Measurements from ENCODE around the gene ABL2. TPM values are rescaled to one million over a fixed set of nuclear protein-coding genes. Genes with fewer than 3 reads are reported as not detected.

The ABL2 gene
- total RNA-seq, 1 experiment from 2014 or later, result 38.3 TPM

- intact Hi-C loops (cut with micrococcal nuclease; ENCODE audit: unreplicated experiment) (no loop called here), in situ Hi-C loops (cut with HindIII; ENCODE audit: low pct_unique_long_range_greater_than_20kb, low sequenced_read_pairs) (no loop called here)
- Histone ChIP-seq H3K4me1 (ENCODE audit: control insufficient read depth, insufficient read depth, low read length) (no peaks in the 10 kb centered on the region), H3K36me3 (ENCODE audit: control insufficient read depth, insufficient read depth, low read length) (no peaks in the 10 kb centered on the region), H3K27me3 (ENCODE audit: control insufficient read depth, insufficient read depth, low read length) (no peaks in the 10 kb centered on the region), H3K27ac (ENCODE audit: low read length) (no peak overlapping the region), H3K9me3 (ENCODE audit: control insufficient read depth, insufficient read depth, low read depth, low read length) (no peaks in the 10 kb centered on the region), H3K4me3 (ENCODE audit: low read depth in 2 of 2, low read length in 2 of 2) (no peak overlapping the region)
- ATAC-seq (no peak), DNase-seq (ENCODE audit: low read depth, low spot score) (no peak)
- TF ChIP-seq REST (IDR thresholded peaks at IDR 0.05; ENCODE audit: insufficient read depth in 1 of 2, low read depth in 2 of 2, low read length in 1 of 2) (no peak), TCF7L2 (IDR thresholded peaks at IDR 0.05; ENCODE audit: low read depth, low read length) (no peak), POLR2AphosphoS5 (IDR thresholded peaks at IDR 0.05; ENCODE audit: low read depth, low read length) (no peak), CTCF (IDR thresholded peaks at IDR 0.05) (no peak), SIN3A (IDR thresholded peaks at IDR 0.05; ENCODE audit: borderline replicate concordance, insufficient read depth, low read depth, low read length) (no peak)
- ChIA-PET POLR2A (no interaction called here), CTCF (no interaction called here)
- BruUV-seq (replicated peaks), result no TSS peak
Measured at GRCh38 chr1:179184403-179184802, 45.1 kb downstream of the ABL2 start.

- no peak for ATAC-seq
- CTCF ChIA-PET, result no interaction called here
- BruUV-seq (replicated peaks), result no TSS peak
Measured at GRCh38 chr1:179183857-179184256, 45.6 kb downstream of the ABL2 start.

More at GRCh38 chr1:179183857-179184256, 45.6 kb downstream of the ABL2 start:
- Histone ChIP-seq H3K4me1 (ENCODE audit: control insufficient read depth, insufficient read depth, low read length) (no peaks in the 10 kb centered on the region), H3K4me3 (ENCODE audit: low read depth in 2 of 2, low read length in 2 of 2) (no peak overlapping the region), H3K36me3 (ENCODE audit: control insufficient read depth, insufficient read depth, low read length) (no peaks in the 10 kb centered on the region), H3K27ac (ENCODE audit: low read length) (no peak overlapping the region), H3K27me3 (ENCODE audit: control insufficient read depth, insufficient read depth, low read length) (no peaks in the 10 kb centered on the region), H3K9me3 (ENCODE audit: control insufficient read depth, insufficient read depth, low read depth, low read length) (no peaks in the 10 kb centered on the region)
- in situ Hi-C loops (cut with HindIII; ENCODE audit: low pct_unique_long_range_greater_than_20kb, low sequenced_read_pairs), result no loop called here
- POLR2A ChIA-PET, result no interaction called here
- intact Hi-C loops (cut with micrococcal nuclease; ENCODE audit: unreplicated experiment), result no loop called here
- no peak for DNase-seq (ENCODE audit: low read depth, low spot score)
- TF ChIP-seq TCF7L2 (IDR thresholded peaks at IDR 0.05; ENCODE audit: low read depth, low read length), result no peak
- no peak for TF ChIP-seq POLR2AphosphoS5 (IDR thresholded peaks at IDR 0.05; ENCODE audit: low read depth, low read length)
- no peak for TF ChIP-seq SIN3A (IDR thresholded peaks at IDR 0.05; ENCODE audit: borderline replicate concordance, insufficient read depth, low read depth, low read length)
- no peak for TF ChIP-seq REST (IDR thresholded peaks at IDR 0.05; ENCODE audit: insufficient read depth in 1 of 2, low read depth in 2 of 2, low read length in 1 of 2)

Data from Panc1 (cell line).